LNCaP clone FGC (cell line): Measurements from ENCODE around the gene PPP2R2D.
A peak's percentile ranks its signal among the peaks of the same experiment; 100 is the strongest.

Experiments used
- DNase-seq: peaks from one replicate; pipeline ENCODE4 v3.0.0-alpha.2; 2011; ENCODE audit warnings: low read depth
- H3K4me3 ChIP-seq: 2 replicates; pipeline ENCODE4 v1.5.1; 2011; ENCODE audit warnings: mild to moderate bottlenecking, low read depth, low read length, control low read depth
- TF ChIP-seq, protein P1 (sequence below): IDR thresholded peaks from 2 replicates; pipeline ENCODE4 v1.5.1; 2012; ENCODE audit warnings: mild to moderate bottlenecking; ENCODE audit not compliant: control insufficient read depth, insufficient read depth; ENCODE audit errors: extremely low read depth

Gene PPP2R2D

DNA sequence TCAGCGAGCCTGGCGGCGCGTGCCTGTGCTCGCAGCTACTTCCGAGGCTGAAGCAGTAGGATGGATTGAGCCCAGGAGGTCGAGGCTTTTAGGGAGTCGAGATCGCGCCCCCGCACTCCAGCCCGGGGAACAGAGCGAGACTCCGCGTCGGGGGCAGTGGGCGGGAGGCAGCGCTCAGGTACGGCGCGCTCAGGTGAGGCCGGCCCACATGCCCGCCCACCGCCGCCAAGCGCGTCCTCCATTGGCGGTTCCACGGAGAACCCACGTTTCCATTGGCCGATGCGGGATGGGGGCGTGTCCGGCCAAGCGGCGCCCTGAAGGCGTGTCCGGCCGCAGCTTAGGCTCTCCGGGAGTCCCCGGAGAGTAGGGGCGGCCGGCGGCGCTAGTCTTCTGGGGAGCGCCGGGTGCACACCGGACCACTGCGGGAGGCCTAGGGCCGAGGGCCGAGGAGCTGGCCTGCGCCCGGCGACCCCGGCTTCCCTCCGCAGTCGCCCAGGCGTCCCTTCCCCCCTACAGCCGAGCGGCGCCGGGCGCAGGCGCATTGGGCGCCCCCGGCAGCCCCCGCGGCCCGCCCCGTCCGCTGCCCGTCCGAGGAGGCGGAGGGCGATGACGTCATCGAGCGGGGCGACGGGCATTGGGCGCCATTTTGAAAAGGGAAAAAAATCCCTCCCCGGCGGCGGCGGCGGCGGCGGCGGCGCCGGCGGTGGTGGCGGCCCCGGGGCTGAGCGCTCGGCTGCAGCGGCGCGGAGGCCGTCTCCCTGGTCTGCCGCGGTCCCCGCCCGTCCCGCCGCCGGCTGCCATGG is at the start of gene PPP2R2D:
TSS of gene PPP2R2D (plus strand) at position 659 of the 803 bp plus-strand sequence. CDS start at position 800, 141 bp downstream.
- peak; percentile 87 for DNase-seq
- TF ChIP-seq, protein P1, sequence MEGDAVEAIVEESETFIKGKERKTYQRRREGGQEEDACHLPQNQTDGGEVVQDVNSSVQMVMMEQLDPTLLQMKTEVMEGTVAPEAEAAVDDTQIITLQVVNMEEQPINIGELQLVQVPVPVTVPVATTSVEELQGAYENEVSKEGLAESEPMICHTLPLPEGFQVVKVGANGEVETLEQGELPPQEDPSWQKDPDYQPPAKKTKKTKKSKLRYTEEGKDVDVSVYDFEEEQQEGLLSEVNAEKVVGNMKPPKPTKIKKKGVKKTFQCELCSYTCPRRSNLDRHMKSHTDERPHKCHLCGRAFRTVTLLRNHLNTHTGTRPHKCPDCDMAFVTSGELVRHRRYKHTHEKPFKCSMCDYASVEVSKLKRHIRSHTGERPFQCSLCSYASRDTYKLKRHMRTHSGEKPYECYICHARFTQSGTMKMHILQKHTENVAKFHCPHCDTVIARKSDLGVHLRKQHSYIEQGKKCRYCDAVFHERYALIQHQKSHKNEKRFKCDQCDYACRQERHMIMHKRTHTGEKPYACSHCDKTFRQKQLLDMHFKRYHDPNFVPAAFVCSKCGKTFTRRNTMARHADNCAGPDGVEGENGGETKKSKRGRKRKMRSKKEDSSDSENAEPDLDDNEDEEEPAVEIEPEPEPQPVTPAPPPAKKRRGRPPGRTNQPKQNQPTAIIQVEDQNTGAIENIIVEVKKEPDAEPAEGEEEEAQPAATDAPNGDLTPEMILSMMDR = no peak
- peak within 1 kb of the TSS; percentile 80 for H3K4me3 ChIP-seq

DNA sequence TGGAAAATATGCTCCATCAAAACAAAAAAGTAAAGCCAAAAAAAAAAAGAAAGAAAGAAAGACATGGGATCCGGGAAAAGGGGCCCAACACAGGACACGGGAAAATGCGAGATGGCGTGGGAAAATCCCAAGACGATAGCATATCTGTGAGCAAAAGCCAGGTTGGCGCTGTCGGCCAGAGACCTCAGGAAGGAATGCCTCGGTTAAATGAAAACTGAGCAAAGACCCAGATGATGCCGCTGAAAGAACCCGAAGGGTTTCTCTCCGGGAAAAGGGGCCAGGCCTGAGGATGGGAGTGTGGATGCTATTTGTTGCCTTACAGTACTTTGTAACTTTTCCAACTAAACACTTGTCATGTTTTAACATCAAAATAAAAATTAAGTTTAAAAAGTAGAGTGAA is 49.5 kb upstream of the PPP2R2D start:
- DNase-seq = no peak
- TF ChIP-seq, protein P1 = no peak
- no peak overlapping the region for H3K4me3 ChIP-seq

DNA sequence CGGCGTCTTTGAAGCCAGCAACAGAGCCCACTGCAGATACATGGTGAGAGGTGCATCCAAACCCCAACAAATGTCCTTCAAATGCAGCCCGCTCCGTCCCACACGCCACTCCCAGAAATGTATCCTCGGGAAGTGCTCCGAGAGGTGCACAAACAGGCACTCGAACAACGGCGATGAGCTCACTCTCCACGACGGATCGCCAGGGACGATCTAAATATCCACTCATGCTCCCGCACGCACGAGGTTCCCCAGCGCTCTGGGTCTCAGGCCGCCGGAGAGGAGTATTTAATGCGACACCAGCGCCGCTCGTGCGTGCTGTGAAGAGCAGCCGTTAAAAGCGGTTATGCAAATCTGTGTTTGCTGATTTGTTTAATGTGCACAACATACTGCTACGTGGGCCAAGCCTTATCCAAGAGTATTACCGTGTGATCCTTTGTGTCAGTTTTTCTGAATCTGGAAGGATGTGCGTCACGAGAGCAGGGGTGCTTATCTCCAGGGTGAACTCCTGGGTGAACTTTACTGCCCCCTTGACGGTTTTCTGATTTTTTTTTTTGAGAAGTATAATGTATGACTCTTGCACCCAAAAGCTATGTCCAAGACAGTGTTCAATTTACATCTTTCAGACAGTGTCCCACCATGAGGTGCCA is 48.5 kb upstream of the PPP2R2D start:
- no peak for DNase-seq
- TF ChIP-seq, protein P1 = no peak
- H3K4me3 ChIP-seq = no peak overlapping the region

DNA sequence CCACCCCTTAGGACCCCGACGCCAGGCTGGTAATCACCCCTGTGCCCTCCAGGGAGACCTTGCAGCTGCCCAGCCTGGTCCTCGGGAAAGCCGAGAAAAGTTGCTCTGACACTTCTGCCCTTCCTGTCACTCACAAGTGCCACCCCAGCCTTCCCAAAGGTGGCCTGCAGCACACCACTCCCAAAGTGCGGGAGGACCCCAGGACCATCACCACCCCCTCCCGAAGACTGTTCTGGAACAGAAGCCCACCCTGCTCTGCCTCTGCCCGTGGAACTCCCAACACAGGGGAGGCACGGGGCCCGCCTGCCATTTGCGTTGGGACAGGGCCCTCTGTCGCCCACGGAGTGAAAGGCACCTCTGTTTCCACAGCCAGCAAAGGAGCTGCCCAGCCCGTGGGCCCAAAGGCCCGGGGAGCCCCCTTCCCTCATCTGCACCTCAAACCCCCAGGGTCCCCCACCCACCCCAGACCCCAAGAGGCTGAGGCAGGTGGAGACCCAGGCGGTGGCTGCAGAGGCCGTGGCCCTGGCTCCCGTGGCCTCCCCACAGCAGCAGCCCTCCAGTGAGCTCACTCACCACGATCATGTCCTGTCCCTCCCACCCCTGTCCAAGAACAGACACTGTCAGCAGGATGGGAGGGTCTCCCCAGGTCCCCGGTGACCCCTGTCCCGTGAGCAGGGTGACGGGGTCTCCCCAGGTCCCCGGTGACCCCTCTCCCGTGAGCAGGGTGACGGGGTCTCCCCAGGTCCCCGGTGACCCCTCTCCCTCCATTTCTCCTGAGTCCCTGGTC is 47.8 kb upstream of the PPP2R2D start:
- TF ChIP-seq, protein P1 = 0 out of 2 replicates have a peak, but pooled peaks have one; percentile 5
- no peak for DNase-seq
- H3K4me3 ChIP-seq = no peak overlapping the region

DNA sequence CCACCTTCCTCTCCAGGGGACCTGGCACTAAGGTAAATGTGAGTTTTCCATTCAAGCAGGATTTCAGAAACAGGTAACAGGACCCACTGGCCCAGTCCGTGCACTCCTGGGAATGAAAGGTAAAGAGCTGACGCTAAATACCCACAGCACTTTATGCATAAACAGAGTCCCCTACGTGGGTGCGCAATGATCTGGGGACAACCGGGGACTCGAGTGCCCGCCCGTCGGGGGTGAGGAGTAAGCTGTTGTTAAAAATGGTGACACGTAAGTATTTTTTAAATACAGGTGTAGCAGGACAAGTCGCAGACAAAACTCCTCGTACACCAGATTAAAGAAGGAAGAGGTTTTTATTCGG is 47.2 kb upstream of the PPP2R2D start:
- TF ChIP-seq, protein P1 = no peak
- H3K4me3 ChIP-seq = no peak overlapping the region
- DNase-seq = no peak

DNA sequence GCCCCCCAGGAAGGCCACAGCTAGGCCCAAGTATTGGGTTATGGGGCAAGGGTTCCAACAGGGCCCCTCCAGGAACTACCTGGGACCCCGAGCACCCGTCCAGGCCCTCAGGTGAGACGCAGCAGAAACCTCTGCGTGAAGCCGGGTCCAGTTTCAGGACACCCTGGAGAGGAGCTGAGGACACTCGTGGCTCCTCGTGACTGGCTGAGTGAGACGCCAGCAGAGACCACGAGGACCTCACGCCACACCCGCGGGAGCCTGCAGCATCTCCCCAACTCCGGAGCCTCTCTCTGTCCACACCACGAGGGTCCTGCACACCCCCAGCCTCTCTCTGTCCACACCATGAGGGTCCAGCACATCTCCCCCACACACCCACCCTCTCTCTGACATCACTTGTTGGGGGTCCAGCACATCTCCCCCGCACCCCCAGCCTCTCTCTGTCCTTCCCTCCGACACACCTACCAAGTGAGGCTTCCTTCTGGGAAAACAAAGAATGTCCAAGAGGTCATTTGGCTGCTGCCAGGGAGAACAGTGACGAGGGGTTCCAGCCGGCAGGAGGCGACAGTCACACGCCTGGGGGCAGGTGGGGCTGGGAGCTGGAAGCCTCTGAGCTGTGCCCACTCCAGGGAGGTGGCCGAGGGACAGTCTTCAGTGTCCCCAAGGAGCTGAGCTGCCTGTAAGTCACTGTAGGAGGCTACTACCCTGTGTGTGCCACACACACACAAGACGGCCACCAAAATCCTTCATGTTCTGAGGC is 46.1 kb upstream of the PPP2R2D start:
- no peak overlapping the region for H3K4me3 ChIP-seq
- TF ChIP-seq, protein P1 = no peak
- no peak for DNase-seq
